ENCODE data around the gene ANOS1. TPM values are rescaled to one million over a fixed set of nuclear protein-coding genes. Genes with fewer than 3 reads are reported as not detected.

The ANOS1 gene
- total and polyA plus RNA-seq, 2 of the 13 experiments (the other 11 are each of a cell fraction or from before 2014, with no cell fraction given): not detected

DNA sequence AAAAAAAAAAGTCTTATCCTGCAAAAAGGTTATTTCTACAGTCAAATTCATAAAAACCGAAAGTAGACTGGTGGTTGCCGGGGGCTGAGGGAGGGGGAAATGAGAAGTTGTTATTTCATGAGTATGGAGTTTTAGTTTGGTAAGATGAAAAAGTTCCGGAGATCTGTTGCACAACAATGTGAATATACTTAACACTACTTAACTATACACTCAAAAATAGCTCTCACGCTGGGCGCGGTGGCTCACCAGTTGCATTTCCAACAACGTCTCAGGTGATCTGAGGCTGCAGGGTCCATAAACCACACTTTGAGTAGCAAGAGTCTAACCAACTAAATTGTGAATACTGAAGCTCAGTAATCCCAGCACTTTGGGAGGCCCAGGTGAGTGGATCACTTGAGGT, 52.4 kb downstream of the ANOS1 start (continued):
- TF ChIP-seq, protein P1, sequence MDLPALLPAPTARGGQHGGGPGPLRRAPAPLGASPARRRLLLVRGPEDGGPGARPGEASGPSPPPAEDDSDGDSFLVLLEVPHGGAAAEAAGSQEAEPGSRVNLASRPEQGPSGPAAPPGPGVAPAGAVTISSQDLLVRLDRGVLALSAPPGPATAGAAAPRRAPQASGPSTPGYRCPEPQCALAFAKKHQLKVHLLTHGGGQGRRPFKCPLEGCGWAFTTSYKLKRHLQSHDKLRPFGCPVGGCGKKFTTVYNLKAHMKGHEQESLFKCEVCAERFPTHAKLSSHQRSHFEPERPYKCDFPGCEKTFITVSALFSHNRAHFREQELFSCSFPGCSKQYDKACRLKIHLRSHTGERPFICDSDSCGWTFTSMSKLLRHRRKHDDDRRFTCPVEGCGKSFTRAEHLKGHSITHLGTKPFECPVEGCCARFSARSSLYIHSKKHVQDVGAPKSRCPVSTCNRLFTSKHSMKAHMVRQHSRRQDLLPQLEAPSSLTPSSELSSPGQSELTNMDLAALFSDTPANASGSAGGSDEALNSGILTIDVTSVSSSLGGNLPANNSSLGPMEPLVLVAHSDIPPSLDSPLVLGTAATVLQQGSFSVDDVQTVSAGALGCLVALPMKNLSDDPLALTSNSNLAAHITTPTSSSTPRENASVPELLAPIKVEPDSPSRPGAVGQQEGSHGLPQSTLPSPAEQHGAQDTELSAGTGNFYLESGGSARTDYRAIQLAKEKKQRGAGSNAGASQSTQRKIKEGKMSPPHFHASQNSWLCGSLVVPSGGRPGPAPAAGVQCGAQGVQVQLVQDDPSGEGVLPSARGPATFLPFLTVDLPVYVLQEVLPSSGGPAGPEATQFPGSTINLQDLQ (CRISPR knock-in tag; IDR thresholded peaks at IDR 0.05): no peak
- TF ChIP-seq, protein P2, sequence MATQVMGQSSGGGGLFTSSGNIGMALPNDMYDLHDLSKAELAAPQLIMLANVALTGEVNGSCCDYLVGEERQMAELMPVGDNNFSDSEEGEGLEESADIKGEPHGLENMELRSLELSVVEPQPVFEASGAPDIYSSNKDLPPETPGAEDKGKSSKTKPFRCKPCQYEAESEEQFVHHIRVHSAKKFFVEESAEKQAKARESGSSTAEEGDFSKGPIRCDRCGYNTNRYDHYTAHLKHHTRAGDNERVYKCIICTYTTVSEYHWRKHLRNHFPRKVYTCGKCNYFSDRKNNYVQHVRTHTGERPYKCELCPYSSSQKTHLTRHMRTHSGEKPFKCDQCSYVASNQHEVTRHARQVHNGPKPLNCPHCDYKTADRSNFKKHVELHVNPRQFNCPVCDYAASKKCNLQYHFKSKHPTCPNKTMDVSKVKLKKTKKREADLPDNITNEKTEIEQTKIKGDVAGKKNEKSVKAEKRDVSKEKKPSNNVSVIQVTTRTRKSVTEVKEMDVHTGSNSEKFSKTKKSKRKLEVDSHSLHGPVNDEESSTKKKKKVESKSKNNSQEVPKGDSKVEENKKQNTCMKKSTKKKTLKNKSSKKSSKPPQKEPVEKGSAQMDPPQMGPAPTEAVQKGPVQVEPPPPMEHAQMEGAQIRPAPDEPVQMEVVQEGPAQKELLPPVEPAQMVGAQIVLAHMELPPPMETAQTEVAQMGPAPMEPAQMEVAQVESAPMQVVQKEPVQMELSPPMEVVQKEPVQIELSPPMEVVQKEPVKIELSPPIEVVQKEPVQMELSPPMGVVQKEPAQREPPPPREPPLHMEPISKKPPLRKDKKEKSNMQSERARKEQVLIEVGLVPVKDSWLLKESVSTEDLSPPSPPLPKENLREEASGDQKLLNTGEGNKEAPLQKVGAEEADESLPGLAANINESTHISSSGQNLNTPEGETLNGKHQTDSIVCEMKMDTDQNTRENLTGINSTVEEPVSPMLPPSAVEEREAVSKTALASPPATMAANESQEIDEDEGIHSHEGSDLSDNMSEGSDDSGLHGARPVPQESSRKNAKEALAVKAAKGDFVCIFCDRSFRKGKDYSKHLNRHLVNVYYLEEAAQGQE (IDR thresholded peaks at IDR 0.05; ENCODE audit: borderline replicate concordance in 1 of 2, low read depth in 1 of 2, low read length in 2 of 2): no peak
- TF ChIP-seq NFE2L1 (CRISPR knock-in tag; IDR thresholded peaks at IDR 0.05; ENCODE audit: borderline replicate concordance) (no peak), HDAC2 (CRISPR knock-in tag; IDR thresholded peaks at IDR 0.05) (no peak), POLR2A (IDR thresholded peaks at IDR 0.05; ENCODE audit: insufficient read depth in 1 of 2, low read depth in 2 of 2, low read length in 2 of 2) (no peak), TCF7L2 (IDR thresholded peaks at IDR 0.05; ENCODE audit: low read depth, low read length) (no peak)

DNA sequence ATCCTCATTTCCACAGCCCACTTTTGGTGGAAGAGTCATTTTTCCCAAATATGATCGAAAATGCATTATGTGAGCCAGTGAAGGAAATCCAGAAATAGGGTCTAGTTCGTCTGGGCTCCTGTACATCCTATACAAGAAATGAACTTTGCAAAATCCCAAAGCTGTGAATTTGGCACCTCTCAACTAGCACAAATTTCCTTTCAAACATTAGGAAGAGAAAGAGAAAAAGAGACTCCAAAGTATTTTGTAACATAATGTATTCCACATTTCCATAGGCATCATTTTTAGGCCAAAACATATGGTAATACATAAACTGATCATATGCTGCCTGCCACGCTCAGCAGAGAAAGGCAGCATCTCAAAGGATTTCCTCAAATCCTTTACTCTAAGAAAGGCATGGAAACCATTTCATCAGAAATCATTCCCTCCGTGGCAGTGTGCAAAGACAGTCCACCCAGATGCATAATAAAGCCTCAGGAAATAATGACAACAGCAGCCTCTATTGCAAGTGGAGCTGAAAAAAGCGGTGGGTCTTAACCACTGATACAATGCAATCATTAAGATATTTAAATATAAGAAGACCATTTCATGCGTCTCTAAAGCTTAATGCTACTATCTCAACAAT, 56.8 kb downstream of the ANOS1 start:
- Histone ChIP-seq H4K20me1 (ENCODE audit: insufficient read depth, low read length) (no peaks in the 10 kb centered on the region), H3K9ac (ENCODE audit: insufficient read depth, low read depth, low read length) (no peak overlapping the region), H3K4me3 (replicated peaks in 1 of 3; ENCODE audit: insufficient read depth in 1 of 3, low read depth in 2 of 3, low read length in 3 of 3) (no peak overlapping the region), H3K79me2 (ENCODE audit: insufficient read depth, low read length) (no peaks in the 10 kb centered on the region), H3K4me2 (ENCODE audit: low read depth, low read length) (no peak overlapping the region), H3K36me3 (replicated peaks in 1 of 2; ENCODE audit: control insufficient read depth in 1 of 2, insufficient read depth in 2 of 2, low read length in 2 of 2) (no peaks in the 10 kb centered on the region), H2AFZ (ENCODE audit: low read length) (no peak overlapping the region), H3K9me3 (ENCODE audit: low read length) (no peaks in the 10 kb centered on the region), H3K27ac (ENCODE audit: extremely low read length, insufficient read depth, low read length) (no peak overlapping the region), H3K27me3 (ENCODE audit: control insufficient read depth in 1 of 2, insufficient read depth in 2 of 2, low read length in 2 of 2) (no peaks in the 10 kb centered on the region), H3K4me1 (ENCODE audit: insufficient read depth, low read length) (no peaks in the 10 kb centered on the region)
- ATAC-seq (no peak), DNase-seq (ENCODE audit: low spot score) (no peak), FAIRE-seq (no peak)
- intact Hi-C loops (cut with micrococcal nuclease; ENCODE audit: unreplicated experiment): no loop called here
- in situ Hi-C loops (cut with HindIII; ENCODE audit: extremely low pct_ligation_motif_present, low pct_unique_long_range_greater_than_20kb): no loop called here
- ChIA-PET CTCF (ENCODE audit: low intra/inter-chr PET ratio, low total read pairs) (no interaction called here), POLR2A (no interaction called here)
- 3% methylated on average over 6 of the region's 6 CpGs for WGBS (ENCODE audit: low lambda C conversion rate)
- no TSS peak for BruUV-seq (replicated peaks)
- TF ChIP-seq HDAC6 (IDR thresholded peaks at IDR 0.05; ENCODE audit: low read depth, low read length) (no peak), ZNF703 (CRISPR knock-in tag; IDR thresholded peaks at IDR 0.05; ENCODE audit: borderline replicate concordance) (no peak), SP5 (CRISPR knock-in tag; IDR thresholded peaks at IDR 0.05; ENCODE audit: borderline replicate concordance, low read depth) (no peak), MEIS2 (CRISPR knock-in tag; IDR thresholded peaks at IDR 0.05) (no peak)
- TF ChIP-seq, protein P3, sequence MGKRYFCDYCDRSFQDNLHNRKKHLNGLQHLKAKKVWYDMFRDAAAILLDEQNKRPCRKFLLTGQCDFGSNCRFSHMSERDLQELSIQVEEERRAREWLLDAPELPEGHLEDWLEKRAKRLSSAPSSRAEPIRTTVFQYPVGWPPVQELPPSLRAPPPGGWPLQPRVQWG (CRISPR knock-in tag; IDR thresholded peaks at IDR 0.05; ENCODE audit: borderline replicate concordance, low read depth): no peak
- TF ChIP-seq, protein P4, sequence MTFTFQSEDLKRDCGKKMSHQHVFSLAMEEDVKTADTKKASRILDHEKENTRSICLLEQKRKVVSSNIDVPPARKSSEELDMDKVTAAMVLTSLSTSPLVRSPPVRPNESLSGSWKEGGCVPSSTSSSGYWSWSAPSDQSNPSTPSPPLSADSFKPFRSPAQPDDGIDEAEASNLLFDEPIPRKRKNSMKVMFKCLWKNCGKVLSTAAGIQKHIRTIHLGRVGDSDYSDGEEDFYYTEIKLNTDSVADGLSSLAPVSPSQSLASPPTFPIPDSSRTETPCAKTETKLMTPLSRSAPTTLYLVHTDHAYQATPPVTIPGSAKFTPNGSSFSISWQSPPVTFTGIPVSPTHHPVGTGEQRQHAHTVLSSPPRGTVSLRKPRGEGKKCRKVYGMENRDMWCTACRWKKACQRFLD (CRISPR knock-in tag; IDR thresholded peaks at IDR 0.05; ENCODE audit: borderline replicate concordance): no peak
- TF ChIP-seq, protein P5, sequence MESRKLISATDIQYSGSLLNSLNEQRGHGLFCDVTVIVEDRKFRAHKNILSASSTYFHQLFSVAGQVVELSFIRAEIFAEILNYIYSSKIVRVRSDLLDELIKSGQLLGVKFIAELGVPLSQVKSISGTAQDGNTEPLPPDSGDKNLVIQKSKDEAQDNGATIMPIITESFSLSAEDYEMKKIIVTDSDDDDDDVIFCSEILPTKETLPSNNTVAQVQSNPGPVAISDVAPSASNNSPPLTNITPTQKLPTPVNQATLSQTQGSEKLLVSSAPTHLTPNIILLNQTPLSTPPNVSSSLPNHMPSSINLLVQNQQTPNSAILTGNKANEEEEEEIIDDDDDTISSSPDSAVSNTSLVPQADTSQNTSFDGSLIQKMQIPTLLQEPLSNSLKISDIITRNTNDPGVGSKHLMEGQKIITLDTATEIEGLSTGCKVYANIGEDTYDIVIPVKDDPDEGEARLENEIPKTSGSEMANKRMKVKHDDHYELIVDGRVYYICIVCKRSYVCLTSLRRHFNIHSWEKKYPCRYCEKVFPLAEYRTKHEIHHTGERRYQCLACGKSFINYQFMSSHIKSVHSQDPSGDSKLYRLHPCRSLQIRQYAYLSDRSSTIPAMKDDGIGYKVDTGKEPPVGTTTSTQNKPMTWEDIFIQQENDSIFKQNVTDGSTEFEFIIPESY (CRISPR knock-in tag; IDR thresholded peaks at IDR 0.05): no peak

All from HepG2 (cell line).